Measurements from ENCODE around the gene PLCB2.

DNA sequence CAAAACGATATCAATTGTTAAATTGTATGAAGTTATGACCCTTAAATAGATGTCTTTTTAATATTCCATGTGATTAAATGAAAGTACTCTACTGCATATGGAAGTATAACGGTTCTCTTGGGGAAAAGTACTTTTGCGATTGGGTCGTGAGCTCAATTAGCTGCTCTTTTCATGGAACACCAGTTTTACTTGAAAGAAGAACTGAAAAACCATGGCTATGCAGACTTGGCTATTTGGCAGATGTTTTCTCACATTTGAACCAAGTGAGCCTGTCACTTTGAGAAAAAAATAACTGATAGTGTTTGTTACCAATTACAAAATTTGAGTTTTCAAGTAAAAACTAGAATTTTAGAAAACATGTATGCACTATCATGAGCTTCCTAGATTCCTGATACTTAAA, 9.8 kb upstream of the PLCB2 start:
- TF ChIP-seq TAF1 (IDR thresholded peaks at IDR 0.05; ENCODE audit: borderline replicate concordance, low read depth, low read length): no peak
- no peak for TF ChIP-seq POLR2A (IDR thresholded peaks at IDR 0.05; ENCODE audit: low read depth, low read length)

All from GM12892 (cell line).